ENCODE data around the gene KCNQ2. TPM values are rescaled to one million over a fixed set of nuclear protein-coding genes. Genes with fewer than 3 reads are reported as not detected.

Gene KCNQ2
- total RNA-seq, 1 experiment from 2014 or later = 0.25 TPM

DNA sequence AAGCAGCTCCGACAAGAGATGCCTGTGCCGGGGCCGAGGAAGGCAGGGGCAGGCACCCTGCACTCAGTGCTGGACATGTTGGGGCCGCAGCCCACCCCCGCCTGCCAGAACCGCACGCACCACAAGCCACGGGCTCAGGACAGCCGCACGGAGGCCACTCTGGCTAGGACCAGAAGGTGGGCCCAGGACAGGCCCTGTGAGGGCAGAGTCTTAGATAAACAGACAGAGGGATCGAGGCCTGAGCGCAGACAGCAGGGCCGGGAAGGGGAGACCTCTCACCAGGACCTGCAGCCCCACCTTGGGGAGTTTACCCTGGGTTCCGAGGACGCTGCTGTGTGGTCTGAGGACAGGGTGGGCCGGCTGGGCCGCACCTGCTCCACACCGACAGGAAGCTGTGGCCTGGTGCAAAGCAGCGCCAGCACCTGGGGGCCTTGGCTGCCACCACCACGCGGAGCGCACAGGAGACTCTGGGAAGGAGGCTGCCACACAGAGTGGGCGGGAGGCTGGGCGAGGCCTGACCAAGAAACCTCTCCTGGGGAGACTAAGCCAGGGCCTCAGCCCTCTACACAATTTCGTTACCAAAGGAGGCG is 32.0 kb downstream of the KCNQ2 start:
- H3K27me3 ChIP-seq (replicated peaks; ENCODE audit: control insufficient read depth, insufficient read depth, low read length) = no peaks in the 10 kb centered on the region
- peaks cover 10% of the 10 kb centered on the region; the same call in 1 of the 2 replicates for H3K9me3 ChIP-seq
- no peaks in the 10 kb centered on the region for H3K36me3 ChIP-seq (ENCODE audit: control insufficient read depth, insufficient read depth, low read length)
- Mint-ChIP-seq H3K27ac (ENCODE audit: unreplicated experiment) (no peak overlapping the region), H3K4me1 (ENCODE audit: low read depth, unreplicated experiment) (no peaks in the 10 kb centered on the region), H3K9me3 (ENCODE audit: unreplicated experiment) (peaks cover 15% of the 10 kb centered on the region), H3K36me3 (ENCODE audit: insufficient read depth, unreplicated experiment) (peaks cover 7% of the 10 kb centered on the region), H3K27me3 (ENCODE audit: insufficient read depth, unreplicated experiment) (peaks cover 10% of the 10 kb centered on the region), H3K4me3 (ENCODE audit: unreplicated experiment) (no peak overlapping the region)
- no peak overlapping the region for H3K4me3 ChIP-seq (ENCODE audit: low read depth, low read length)
- no peaks in the 10 kb centered on the region for H3K4me1 ChIP-seq
- ChIA-PET CTCF (no interaction called here), POLR2A (no interaction called here)
- no TSS peak for BruUV-seq (replicated peaks)
- no peak for DNase-seq
- intact Hi-C loops (cut with micrococcal nuclease; ENCODE audit: unreplicated experiment) = no loop called here
- TF ChIP-seq, protein P1, sequence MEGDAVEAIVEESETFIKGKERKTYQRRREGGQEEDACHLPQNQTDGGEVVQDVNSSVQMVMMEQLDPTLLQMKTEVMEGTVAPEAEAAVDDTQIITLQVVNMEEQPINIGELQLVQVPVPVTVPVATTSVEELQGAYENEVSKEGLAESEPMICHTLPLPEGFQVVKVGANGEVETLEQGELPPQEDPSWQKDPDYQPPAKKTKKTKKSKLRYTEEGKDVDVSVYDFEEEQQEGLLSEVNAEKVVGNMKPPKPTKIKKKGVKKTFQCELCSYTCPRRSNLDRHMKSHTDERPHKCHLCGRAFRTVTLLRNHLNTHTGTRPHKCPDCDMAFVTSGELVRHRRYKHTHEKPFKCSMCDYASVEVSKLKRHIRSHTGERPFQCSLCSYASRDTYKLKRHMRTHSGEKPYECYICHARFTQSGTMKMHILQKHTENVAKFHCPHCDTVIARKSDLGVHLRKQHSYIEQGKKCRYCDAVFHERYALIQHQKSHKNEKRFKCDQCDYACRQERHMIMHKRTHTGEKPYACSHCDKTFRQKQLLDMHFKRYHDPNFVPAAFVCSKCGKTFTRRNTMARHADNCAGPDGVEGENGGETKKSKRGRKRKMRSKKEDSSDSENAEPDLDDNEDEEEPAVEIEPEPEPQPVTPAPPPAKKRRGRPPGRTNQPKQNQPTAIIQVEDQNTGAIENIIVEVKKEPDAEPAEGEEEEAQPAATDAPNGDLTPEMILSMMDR (IDR thresholded peaks at IDR 0.05; ENCODE audit: insufficient read depth in 1 of 2, low read depth in 1 of 2, low read length in 1 of 2, severe bottlenecking in 1 of 2, unreplicated experiment in 1 of 2) = no peak

DNA sequence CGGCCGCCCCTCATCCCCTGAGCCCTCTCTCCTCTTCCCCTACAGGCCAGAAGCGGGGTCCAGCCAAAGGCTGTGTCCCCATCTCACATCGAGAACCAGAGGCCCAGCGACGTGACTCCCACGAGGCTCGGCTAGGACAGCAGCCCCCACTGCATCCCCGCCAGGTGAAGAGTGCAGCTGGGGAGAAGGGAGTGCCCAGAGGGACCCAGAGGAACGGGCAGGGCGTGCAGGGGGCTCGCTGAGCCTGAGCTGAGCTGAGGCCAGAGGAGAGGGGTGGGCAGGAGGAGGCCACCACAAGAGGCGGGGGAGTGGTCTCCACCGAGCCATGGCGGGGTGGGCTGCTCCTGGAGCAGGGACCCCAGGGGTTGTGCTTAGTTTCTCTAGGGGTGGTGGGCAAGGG is 32.6 kb downstream of the KCNQ2 start:
- peaks cover 10% of the 10 kb centered on the region for H3K27me3 Mint-ChIP-seq (ENCODE audit: insufficient read depth, unreplicated experiment)
- BruUV-seq (replicated peaks) = no TSS peak
- H3K4me3 Mint-ChIP-seq (ENCODE audit: unreplicated experiment) = no peak overlapping the region
- ChIA-PET POLR2A (no interaction called here), CTCF (no interaction called here)
- H3K36me3 ChIP-seq (ENCODE audit: control insufficient read depth, insufficient read depth, low read length) = no peaks in the 10 kb centered on the region
- H3K9me3 ChIP-seq = peaks cover 10% of the 10 kb centered on the region; the same call in 1 of the 2 replicates
- DNase-seq = no peak
- peaks cover 1% of the 10 kb centered on the region; the same call in 1 of the 2 replicates for H3K4me1 ChIP-seq
- H3K4me3 ChIP-seq (ENCODE audit: low read depth, low read length) = no peak overlapping the region
- intact Hi-C loops (cut with micrococcal nuclease; ENCODE audit: unreplicated experiment) = no loop called here
- no peaks in the 10 kb centered on the region for H3K4me1 Mint-ChIP-seq (ENCODE audit: low read depth, unreplicated experiment)
- TF ChIP-seq, protein P1 (IDR thresholded peaks at IDR 0.05; ENCODE audit: insufficient read depth in 1 of 2, low read depth in 1 of 2, low read length in 1 of 2, severe bottlenecking in 1 of 2, unreplicated experiment in 1 of 2) = no peak
- H3K36me3 Mint-ChIP-seq (ENCODE audit: insufficient read depth, unreplicated experiment) = peaks cover 13% of the 10 kb centered on the region
- H3K9me3 Mint-ChIP-seq (ENCODE audit: unreplicated experiment) = peaks cover 15% of the 10 kb centered on the region
- H3K27me3 ChIP-seq (replicated peaks; ENCODE audit: control insufficient read depth, insufficient read depth, low read length) = no peaks in the 10 kb centered on the region
- no peak overlapping the region for H3K27ac Mint-ChIP-seq (ENCODE audit: unreplicated experiment)

DNA sequence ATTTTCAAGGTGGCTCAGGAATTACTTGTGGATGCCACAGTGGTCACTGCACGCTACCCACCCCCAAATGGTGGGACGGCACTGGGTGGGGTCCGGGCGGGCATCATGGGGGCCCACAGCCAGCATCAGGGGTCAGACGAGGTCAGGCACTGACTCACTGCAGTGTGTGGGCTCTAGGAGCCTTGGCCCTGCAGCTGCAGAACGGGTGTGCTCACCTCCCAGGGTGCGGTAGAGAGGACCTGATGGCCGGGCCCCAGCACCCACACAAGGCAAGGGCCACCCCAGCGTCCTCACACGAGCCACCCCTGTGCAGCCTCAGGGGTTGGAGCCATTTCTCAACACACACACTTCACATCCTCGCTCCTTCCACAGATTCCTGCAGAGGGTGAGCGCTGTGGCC is 34.3 kb downstream of the KCNQ2 start:
- H3K4me3 Mint-ChIP-seq (ENCODE audit: unreplicated experiment) = no peak overlapping the region
- POLR2A ChIA-PET = no interaction called here

More for the DNA sequence above, 34.3 kb downstream of the KCNQ2 start:
- peaks cover 10% of the 10 kb centered on the region for H3K27me3 Mint-ChIP-seq (ENCODE audit: insufficient read depth, unreplicated experiment)
- BruUV-seq (replicated peaks) = no TSS peak
- Histone ChIP-seq H3K27me3 (replicated peaks; ENCODE audit: control insufficient read depth, insufficient read depth, low read length) (no peaks in the 10 kb centered on the region), H3K9me3 (no peaks in the 10 kb centered on the region; the same call in 1 of the 2 replicates), H3K4me1 (peaks cover 6% of the 10 kb centered on the region), H3K4me3 (ENCODE audit: low read depth, low read length) (no peak overlapping the region), H3K36me3 (ENCODE audit: control insufficient read depth, insufficient read depth, low read length) (no peaks in the 10 kb centered on the region)
- no peak for DNase-seq
- H3K9me3 Mint-ChIP-seq (ENCODE audit: unreplicated experiment) = peaks cover 9% of the 10 kb centered on the region
- intact Hi-C loops (cut with micrococcal nuclease; ENCODE audit: unreplicated experiment) = no loop called here
- CTCF ChIA-PET = no interaction called here
- H3K27ac Mint-ChIP-seq (ENCODE audit: unreplicated experiment) = no peak overlapping the region
- peaks cover 11% of the 10 kb centered on the region for H3K36me3 Mint-ChIP-seq (ENCODE audit: insufficient read depth, unreplicated experiment)
- TF ChIP-seq, protein P1 (IDR thresholded peaks at IDR 0.05; ENCODE audit: insufficient read depth in 1 of 2, low read depth in 1 of 2, low read length in 1 of 2, severe bottlenecking in 1 of 2, unreplicated experiment in 1 of 2) = no peak
- H3K4me1 Mint-ChIP-seq (ENCODE audit: low read depth, unreplicated experiment) = no peaks in the 10 kb centered on the region

All from Caco-2 (cell line).